ENCODE data around the gene ASB12. TPM values are rescaled to one million over a fixed set of nuclear protein-coding genes. Genes with fewer than 3 reads are reported as not detected.

ASB12 gene
- total RNA-seq, 2 donors from 2014 or later: 0.85 TPM; not detected in 1

DNA sequence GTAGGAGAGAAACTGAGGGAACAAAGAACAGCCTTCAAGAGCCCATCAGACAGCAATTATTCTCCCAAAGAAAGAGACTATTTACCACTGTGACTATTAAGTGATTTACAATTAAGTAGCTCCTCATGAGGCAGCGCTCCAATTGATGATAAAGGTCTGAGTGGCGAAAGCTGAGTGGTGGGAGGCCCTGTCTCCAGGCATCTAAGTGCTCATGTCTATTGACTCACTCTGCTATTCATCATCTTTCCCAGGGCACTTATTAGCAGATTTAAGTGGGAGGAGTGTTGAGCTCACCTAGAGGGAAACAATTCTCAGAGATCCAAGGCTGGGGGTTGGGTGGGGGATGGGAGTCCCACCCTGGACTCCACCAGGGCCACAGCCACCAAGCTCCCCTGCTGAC lies 48.2 kb downstream of the ASB12 start:
- peaks cover 0 to 7% of the 10 kb centered on the region in 2 donors for H3K4me1 ChIP-seq
- H3K36me3 ChIP-seq: no peaks in the 10 kb centered on the region
- no peaks in the 10 kb centered on the region for H3K9me3 ChIP-seq
- no peak overlapping the region for H3K4me3 ChIP-seq
- DNase-seq (ENCODE audit: low spot score): no peak
- no peak overlapping the region for H3K27ac ChIP-seq
- no peaks in the 10 kb centered on the region for H3K27me3 ChIP-seq
- TF ChIP-seq, protein P1, sequence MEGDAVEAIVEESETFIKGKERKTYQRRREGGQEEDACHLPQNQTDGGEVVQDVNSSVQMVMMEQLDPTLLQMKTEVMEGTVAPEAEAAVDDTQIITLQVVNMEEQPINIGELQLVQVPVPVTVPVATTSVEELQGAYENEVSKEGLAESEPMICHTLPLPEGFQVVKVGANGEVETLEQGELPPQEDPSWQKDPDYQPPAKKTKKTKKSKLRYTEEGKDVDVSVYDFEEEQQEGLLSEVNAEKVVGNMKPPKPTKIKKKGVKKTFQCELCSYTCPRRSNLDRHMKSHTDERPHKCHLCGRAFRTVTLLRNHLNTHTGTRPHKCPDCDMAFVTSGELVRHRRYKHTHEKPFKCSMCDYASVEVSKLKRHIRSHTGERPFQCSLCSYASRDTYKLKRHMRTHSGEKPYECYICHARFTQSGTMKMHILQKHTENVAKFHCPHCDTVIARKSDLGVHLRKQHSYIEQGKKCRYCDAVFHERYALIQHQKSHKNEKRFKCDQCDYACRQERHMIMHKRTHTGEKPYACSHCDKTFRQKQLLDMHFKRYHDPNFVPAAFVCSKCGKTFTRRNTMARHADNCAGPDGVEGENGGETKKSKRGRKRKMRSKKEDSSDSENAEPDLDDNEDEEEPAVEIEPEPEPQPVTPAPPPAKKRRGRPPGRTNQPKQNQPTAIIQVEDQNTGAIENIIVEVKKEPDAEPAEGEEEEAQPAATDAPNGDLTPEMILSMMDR (IDR thresholded peaks at IDR 0.05): no peak

DNA sequence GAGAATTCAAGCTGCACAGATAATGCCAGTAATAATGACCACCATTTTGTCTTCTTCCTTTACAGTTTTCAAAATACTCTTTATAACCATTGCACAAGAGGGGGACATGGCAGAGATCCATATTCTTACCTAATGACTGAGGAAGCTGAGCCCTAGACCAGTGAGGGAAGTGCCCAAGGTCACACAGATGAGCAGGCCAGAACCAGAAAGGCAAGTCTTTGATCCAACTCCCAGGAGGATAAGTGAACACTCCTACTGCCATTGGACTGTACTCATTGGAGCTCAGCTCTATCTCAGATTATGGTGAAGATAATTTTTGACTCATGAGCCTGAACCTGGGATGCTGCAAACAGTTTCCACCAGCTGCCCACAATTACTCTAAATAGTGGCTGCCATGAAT lies 53.5 kb downstream of the ASB12 start:
- Histone ChIP-seq H3K36me3 (no peaks in the 10 kb centered on the region), H3K9me3 (no peaks in the 10 kb centered on the region), H3K4me1 (no peaks in the 10 kb centered on the region), H3K4me3 (no peak overlapping the region), H3K27ac (no peak overlapping the region), H3K27me3 (no peaks in the 10 kb centered on the region)
- TF ChIP-seq, protein P1 (IDR thresholded peaks at IDR 0.05): no peak
- DNase-seq (ENCODE audit: low spot score): no peak

Other genes with a start within 250 kb of the ASB12 start
- gene AMER1, start 24.9 kb downstream of the ASB12 start, total RNA-seq: 1 to 10 TPM; 3.5 to 4.1 TPM
- under 1 TPM; 0.37 to 0.90 TPM for gene MTMR8, start 164.8 kb upstream of the ASB12 start, total RNA-seq